Measurements from ENCODE around the gene MRC1.

MRC1 gene

GRCh38 chr10:17780727-17781126, 28.4 kb upstream of the MRC1 start:
- CTCF ChIA-PET = no interaction called here
- TF ChIP-seq ZNF426 (tag by site-specific recombination; IDR thresholded peaks at IDR 0.05) (no peak), ZNF174 (tag by site-specific recombination; IDR thresholded peaks at IDR 0.05) (no peak), ZNF645 (tag by site-specific recombination; IDR thresholded peaks at IDR 0.05) (no peak), GLI2 (tag by site-specific recombination; IDR thresholded peaks at IDR 0.05; ENCODE audit: borderline replicate concordance, low read depth) (no peak)
- H3K27ac ChIP-seq (ENCODE audit: extremely low read depth, low read depth, low read length) = no peak overlapping the region
- H3K4me3 ChIP-seq (ENCODE audit: low read depth, low read length) = no peak overlapping the region
- H3K9me3 ChIP-seq (ENCODE audit: control insufficient read depth, insufficient read depth, low read depth, low read length) = no peaks in the 10 kb centered on the region
- POLR2A ChIA-PET = no interaction called here
- no peaks in the 10 kb centered on the region for H3K36me3 ChIP-seq (ENCODE audit: control insufficient read depth in 2 of 2, insufficient read depth in 1 of 2, low read length in 2 of 2)
- H3K4me1 ChIP-seq (ENCODE audit: control insufficient read depth, insufficient read depth, low read length) = no peaks in the 10 kb centered on the region

- H3K4me1 ChIP-seq (ENCODE audit: control insufficient read depth, insufficient read depth, low read length) = no peaks in the 10 kb centered on the region
Measured at GRCh38 chr10:17781856-17782255, 27.3 kb upstream of the MRC1 start.

GRCh38 chr10:17782921-17783665, 26.1 kb upstream of the MRC1 start:
- Histone ChIP-seq H3K27ac (ENCODE audit: extremely low read depth, low read depth, low read length) (no peak overlapping the region), H3K4me3 (ENCODE audit: low read depth, low read length) (no peak overlapping the region), H3K4me1 (ENCODE audit: control insufficient read depth, insufficient read depth, low read length) (no peaks in the 10 kb centered on the region), H3K36me3 (ENCODE audit: control insufficient read depth in 2 of 2, insufficient read depth in 1 of 2, low read length in 2 of 2) (no peaks in the 10 kb centered on the region), H3K9me3 (ENCODE audit: control insufficient read depth, insufficient read depth, low read depth, low read length) (no peaks in the 10 kb centered on the region)
- no peak for TF ChIP-seq ZNF658 (tag by site-specific recombination; IDR thresholded peaks at IDR 0.05)
- no peak for TF ChIP-seq ZBTB49 (tag by site-specific recombination; IDR thresholded peaks at IDR 0.05; ENCODE audit: low read depth)
- TF ChIP-seq ZNF175 (tag by site-specific recombination; IDR thresholded peaks at IDR 0.05) = no peak
- TF ChIP-seq HIC1 (tag by site-specific recombination; IDR thresholded peaks at IDR 0.05) = no peak
- no peak for TF ChIP-seq ZNF843 (tag by site-specific recombination; IDR thresholded peaks at IDR 0.05)
- TF ChIP-seq ZBTB48 (tag by site-specific recombination; IDR thresholded peaks at IDR 0.05) = no peak
- no peak for TF ChIP-seq ZNF266 (tag by site-specific recombination; IDR thresholded peaks at IDR 0.05; ENCODE audit: low read depth)
- no peak for TF ChIP-seq GLI2 (tag by site-specific recombination; IDR thresholded peaks at IDR 0.05; ENCODE audit: borderline replicate concordance, low read depth)
- no peak for TF ChIP-seq ZNF560 (tag by site-specific recombination; IDR thresholded peaks at IDR 0.05; ENCODE audit: borderline replicate concordance)
- no peak for TF ChIP-seq EGR2 (tag by site-specific recombination; IDR thresholded peaks at IDR 0.05; ENCODE audit: low read depth)
- ChIA-PET POLR2A (no interaction called here), CTCF (interaction anchor here (0.6 kb wide), 1 partner anchor 80 kb away, joined by 3 read pairs; no protein-coding TSS in a partner anchor)

More at GRCh38 chr10:17781856-17782255, 27.3 kb upstream of the MRC1 start:
- no peak overlapping the region for H3K27ac ChIP-seq (ENCODE audit: extremely low read depth, low read depth, low read length)
- ChIA-PET CTCF (interaction anchor here (0.8 to 1.1 kb wide), 2 partner anchors 45 to 66 kb away, joined by 3 read pairs; no protein-coding TSS in a partner anchor), POLR2A (no interaction called here)
- no peak overlapping the region for H3K4me3 ChIP-seq (ENCODE audit: low read depth, low read length)
- no peaks in the 10 kb centered on the region for H3K36me3 ChIP-seq (ENCODE audit: control insufficient read depth in 2 of 2, insufficient read depth in 1 of 2, low read length in 2 of 2)
- no peak for TF ChIP-seq ZBTB8A (tag by site-specific recombination; IDR thresholded peaks at IDR 0.05)
- no peak for TF ChIP-seq ZNF114 (tag by site-specific recombination; IDR thresholded peaks at IDR 0.05)
- TF ChIP-seq OSR2 (tag by site-specific recombination; IDR thresholded peaks at IDR 0.05) = no peak
- no peak for TF ChIP-seq ZNF561 (tag by site-specific recombination; IDR thresholded peaks at IDR 0.05; ENCODE audit: borderline replicate concordance)
- TF ChIP-seq ZNF610 (tag by site-specific recombination; IDR thresholded peaks at IDR 0.05; ENCODE audit: borderline replicate concordance) = no peak
- no peak for TF ChIP-seq ZBTB1 (tag by site-specific recombination; IDR thresholded peaks at IDR 0.05)
- TF ChIP-seq ZNF785 (tag by site-specific recombination; IDR thresholded peaks at IDR 0.05) = no peak
- no peaks in the 10 kb centered on the region for H3K9me3 ChIP-seq (ENCODE audit: control insufficient read depth, insufficient read depth, low read depth, low read length)

Data from HEK293 (cell line).